ENCODE data around the gene ZNFX1. TPM values are rescaled to one million over a fixed set of nuclear protein-coding genes. Genes with fewer than 3 reads are reported as not detected.
"Not testable (repeated sequence)": the region's sequence is repeated elsewhere in the genome, so short reads cannot be mapped to it uniquely, and the experiment has no call there.

ZNFX1 gene
- polyA plus RNA-seq, 4 donors: 9.9 to 13.4 (median 11.9) TPM

GRCh38 chr20:49303065-49303552 is 25.3 kb upstream of the ZNFX1 start:
- no peak for FAIRE-seq
- Histone ChIP-seq H3K27ac (ENCODE audit: low read depth in 1 of 3, low read length in 2 of 3) (no peak overlapping the region), H3K36me3 (ENCODE audit: control insufficient read depth in 3 of 3, insufficient read depth in 2 of 3, low read depth in 1 of 3, low read length in 3 of 3) (no peaks in the 10 kb centered on the region), H3K4me1 (ENCODE audit: control insufficient read depth in 3 of 3, insufficient read depth in 2 of 3, low read depth in 1 of 3, low read length in 2 of 3) (peaks cover 0 to 9% (median 0%) of the 10 kb centered on the region in 3 donors), H3K4me3 (ENCODE audit: low read depth in 1 of 3, low read length in 3 of 3) (no peak overlapping the region), H3K9me3 (ENCODE audit: control insufficient read depth in 2 of 2, insufficient read depth in 1 of 2, low read depth in 1 of 2, low read length in 1 of 2) (no peaks in the 10 kb centered on the region), H3K27me3 (ENCODE audit: control insufficient read depth in 3 of 3, insufficient read depth in 3 of 3, low read length in 3 of 3) (no peaks in the 10 kb centered on the region)
- no peak for DNase-seq
- WGBS, 3 donors: 32 to 50% (median 47%) methylated on average over 3 of the region's 3 CpGs

GRCh38 chr20:49297605-49298530 is 20.0 kb upstream of the ZNFX1 start:
- Histone ChIP-seq H3K27me3 (ENCODE audit: control insufficient read depth in 3 of 3, insufficient read depth in 3 of 3, low read length in 3 of 3) (no peaks in the 10 kb centered on the region), H3K4me3 (ENCODE audit: low read depth in 1 of 3, low read length in 3 of 3) (no peak overlapping the region), H3K4me1 (ENCODE audit: control insufficient read depth in 3 of 3, insufficient read depth in 2 of 3, low read depth in 1 of 3, low read length in 2 of 3) (no peaks in the 10 kb centered on the region), H3K36me3 (ENCODE audit: control insufficient read depth in 3 of 3, insufficient read depth in 2 of 3, low read depth in 1 of 3, low read length in 3 of 3) (peaks cover 0 to 2% (median 2%) of the 10 kb centered on the region in 3 donors), H3K9me3 (ENCODE audit: control insufficient read depth in 2 of 2, insufficient read depth in 1 of 2, low read depth in 1 of 2, low read length in 1 of 2) (peaks cover 0 to 10% of the 10 kb centered on the region in 2 donors), H3K27ac (ENCODE audit: low read depth in 1 of 3, low read length in 2 of 3) (peak overlapping the region in 1 of 3 donors; percentile 51)
- peak in 1 of 2 donors; percentile 36 for DNase-seq
- 79 to 92% (median 83%) methylated on average over 5 to 6 of the region's 6 CpGs for WGBS, 3 donors
- FAIRE-seq: no peak

GRCh38 chr20:49294002-49294654 is 16.3 kb upstream of the ZNFX1 start:
- 80 to 89% (median 87%) methylated on average over 12 to 14 of the region's 16 CpGs for WGBS, 3 donors
- Histone ChIP-seq H3K36me3 (ENCODE audit: control insufficient read depth in 3 of 3, insufficient read depth in 2 of 3, low read depth in 1 of 3, low read length in 3 of 3) (peaks cover 7 to 34% (median 9%) of the 10 kb centered on the region in 3 donors), H3K9me3 (ENCODE audit: control insufficient read depth in 2 of 2, insufficient read depth in 1 of 2, low read depth in 1 of 2, low read length in 1 of 2) (peaks cover 0 to 10% of the 10 kb centered on the region in 2 donors)
- H3K27ac ChIP-seq (ENCODE audit: low read depth in 1 of 3, low read length in 2 of 3); H3K4me1 ChIP-seq (ENCODE audit: control insufficient read depth in 3 of 3, insufficient read depth in 2 of 3, low read depth in 1 of 3, low read length in 2 of 3); FAIRE-seq; DNase-seq; H3K4me3 ChIP-seq (ENCODE audit: low read depth in 1 of 3, low read length in 3 of 3); H3K27me3 ChIP-seq (ENCODE audit: control insufficient read depth in 3 of 3, insufficient read depth in 3 of 3, low read length in 3 of 3): not testable (repeated sequence)

- no peaks in the 10 kb centered on the region for H3K27me3 ChIP-seq (ENCODE audit: control insufficient read depth in 3 of 3, insufficient read depth in 3 of 3, low read length in 3 of 3)
- FAIRE-seq: no peak
- 95 to 98% (median 96%) methylated on average over 6 of the region's 6 CpGs for WGBS, 3 donors
- H3K4me1 ChIP-seq (ENCODE audit: control insufficient read depth in 3 of 3, insufficient read depth in 2 of 3, low read depth in 1 of 3, low read length in 2 of 3): peaks cover 0 to 8% (median 0%) of the 10 kb centered on the region in 3 donors
- no peak overlapping the region for H3K27ac ChIP-seq (ENCODE audit: low read depth in 1 of 3, low read length in 2 of 3)
- H3K9me3 ChIP-seq (ENCODE audit: control insufficient read depth in 2 of 2, insufficient read depth in 1 of 2, low read depth in 1 of 2, low read length in 1 of 2): peaks cover 0 to 14% of the 10 kb centered on the region in 2 donors
- no peak overlapping the region for H3K4me3 ChIP-seq (ENCODE audit: low read depth in 1 of 3, low read length in 3 of 3)
- no peak for DNase-seq
- peaks cover 11 to 39% (median 12%) of the 10 kb centered on the region in 3 donors for H3K36me3 ChIP-seq (ENCODE audit: control insufficient read depth in 3 of 3, insufficient read depth in 2 of 3, low read depth in 1 of 3, low read length in 3 of 3)
Observed at GRCh38 chr20:49293122-49293521, 15.3 kb upstream of the ZNFX1 start.

GRCh38 chr20:49292010-49292409 is 14.2 kb upstream of the ZNFX1 start:
- Histone ChIP-seq H3K4me3 (ENCODE audit: low read depth in 1 of 3, low read length in 3 of 3) (no peak overlapping the region), H3K4me1 (ENCODE audit: control insufficient read depth in 3 of 3, insufficient read depth in 2 of 3, low read depth in 1 of 3, low read length in 2 of 3) (peaks cover 0 to 15% (median 0%) of the 10 kb centered on the region in 3 donors), H3K36me3 (ENCODE audit: control insufficient read depth in 3 of 3, insufficient read depth in 2 of 3, low read depth in 1 of 3, low read length in 3 of 3) (peaks cover 12 to 42% (median 17%) of the 10 kb centered on the region in 3 donors), H3K27me3 (ENCODE audit: control insufficient read depth in 3 of 3, insufficient read depth in 3 of 3, low read length in 3 of 3) (no peaks in the 10 kb centered on the region), H3K27ac (ENCODE audit: low read depth in 1 of 3, low read length in 2 of 3) (no peak overlapping the region), H3K9me3 (ENCODE audit: control insufficient read depth in 2 of 2, insufficient read depth in 1 of 2, low read depth in 1 of 2, low read length in 1 of 2) (peaks cover 0 to 19% of the 10 kb centered on the region in 2 donors)
- no peak for FAIRE-seq
- no peak for DNase-seq
- 55 to 71% (median 65%) methylated on average over 3 of the region's 3 CpGs for WGBS, 3 donors

- WGBS, 3 donors: 43 to 71% (median 70%) methylated on average over 1 of the region's 1 CpG
- no peak overlapping the region for H3K4me3 ChIP-seq (ENCODE audit: low read depth in 1 of 3, low read length in 3 of 3)
- no peak overlapping the region for H3K27ac ChIP-seq (ENCODE audit: low read depth in 1 of 3, low read length in 2 of 3)
- peaks cover 17 to 49% (median 25%) of the 10 kb centered on the region in 3 donors for H3K36me3 ChIP-seq (ENCODE audit: control insufficient read depth in 3 of 3, insufficient read depth in 2 of 3, low read depth in 1 of 3, low read length in 3 of 3)
- FAIRE-seq (no peak), DNase-seq (no peak)
- no peaks in the 10 kb centered on the region for H3K27me3 ChIP-seq (ENCODE audit: control insufficient read depth in 3 of 3, insufficient read depth in 3 of 3, low read length in 3 of 3)
- H3K9me3 ChIP-seq (ENCODE audit: control insufficient read depth in 2 of 2, insufficient read depth in 1 of 2, low read depth in 1 of 2, low read length in 1 of 2): peaks cover 0 to 27% of the 10 kb centered on the region in 2 donors
- H3K4me1 ChIP-seq (ENCODE audit: control insufficient read depth in 3 of 3, insufficient read depth in 2 of 3, low read depth in 1 of 3, low read length in 2 of 3): peaks cover 0 to 15% (median 0%) of the 10 kb centered on the region in 3 donors
Observed at GRCh38 chr20:49291200-49291599, 13.3 kb upstream of the ZNFX1 start.

GRCh38 chr20:49290608-49291191 is 12.8 kb upstream of the ZNFX1 start:
- H3K9me3 ChIP-seq (ENCODE audit: control insufficient read depth in 2 of 2, insufficient read depth in 1 of 2, low read depth in 1 of 2, low read length in 1 of 2): peaks cover 0 to 32% of the 10 kb centered on the region in 2 donors
- 88 to 93% (median 89%) methylated on average over 6 of the region's 6 CpGs for whole genome bisulfite sequencing, 3 donors
- DNase-seq (no peak), FAIRE-seq (no peak)
- H3K27ac ChIP-seq (ENCODE audit: low read depth in 1 of 3, low read length in 2 of 3): no peak overlapping the region
- peaks cover 0 to 15% (median 0%) of the 10 kb centered on the region in 3 donors for H3K4me1 ChIP-seq (ENCODE audit: control insufficient read depth in 3 of 3, insufficient read depth in 2 of 3, low read depth in 1 of 3, low read length in 2 of 3)
- no peaks in the 10 kb centered on the region for H3K27me3 ChIP-seq (ENCODE audit: control insufficient read depth in 3 of 3, insufficient read depth in 3 of 3, low read length in 3 of 3)
- H3K4me3 ChIP-seq (ENCODE audit: low read depth in 1 of 3, low read length in 3 of 3): no peak overlapping the region
- H3K36me3 ChIP-seq (ENCODE audit: control insufficient read depth in 3 of 3, insufficient read depth in 2 of 3, low read depth in 1 of 3, low read length in 3 of 3): peaks cover 20 to 54% (median 30%) of the 10 kb centered on the region in 3 donors

All from small intestine (tissue), 7 donors.